ENCODE results near the gene CERS4. TPM values are rescaled to one million over a fixed set of nuclear protein-coding genes. Genes with fewer than 3 reads are reported as not detected.

The CERS4 gene
- total RNA-seq = 10 to 100 TPM; 12.2 to 22.1 TPM
- 15.7 to 22.4 reads per million in 2 donors for total RNA-seq

GRCh38 chr19:8208922-8209461 is at the start of gene CERS4:
TSS of gene CERS4 (plus strand) at chr19:8209370. CDS start at chr19:8251077, 41,707 bp downstream.
- ATAC-seq (peak; percentile 83), DNase-seq (peak; percentile 51 to 85 (median 81))
- H3K9me3 ChIP-seq (ENCODE audit: control insufficient read depth, low read length, poor library complexity, severe bottlenecking) = no peaks in the 10 kb centered on the region
- Mint-ChIP-seq H3K27ac (peak within 1 kb of the TSS; percentile 98), H3K4me1 (peaks cover 17% of the 10 kb centered on the region), H3K4me3 (peak within 1 kb of the TSS; percentile 97), H3K36me3 (ENCODE audit: low read depth) (peaks cover 4% of the 10 kb centered on the region), H3K27me3 (no peaks in the 10 kb centered on the region)

DNA sequence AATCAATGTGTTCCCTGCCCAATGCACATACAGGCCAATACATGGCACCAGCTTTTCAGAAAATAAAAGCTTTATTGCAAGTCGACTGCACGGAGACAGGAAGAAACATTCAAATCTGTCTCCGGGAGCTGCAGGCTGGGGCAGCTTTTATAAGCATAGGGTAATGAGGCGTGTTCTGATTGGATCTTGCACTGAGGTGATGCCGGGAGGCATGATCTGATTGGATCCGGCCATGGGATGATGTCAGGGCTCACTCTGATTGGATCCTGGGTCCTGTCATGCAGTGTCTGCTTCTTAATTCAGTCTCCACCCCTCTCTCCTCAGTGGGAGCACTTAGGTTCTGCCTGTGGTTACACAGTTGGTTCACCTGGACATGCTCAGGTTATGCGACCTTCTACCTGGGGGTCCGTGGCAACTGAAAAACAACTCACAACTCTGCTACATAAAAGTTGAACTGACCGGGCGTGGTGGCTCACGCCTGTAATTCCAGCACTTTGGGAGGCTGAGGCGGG is 48.0 kb upstream of the CERS4 start:
- H3K27ac Mint-ChIP-seq = no peak overlapping the region
- H3K27me3 Mint-ChIP-seq = peaks cover 13% of the 10 kb centered on the region
- H3K4me3 Mint-ChIP-seq = no peak overlapping the region
- no peak for ATAC-seq
- no peak for DNase-seq
- H3K4me1 Mint-ChIP-seq = peaks cover 6% of the 10 kb centered on the region
- H3K36me3 Mint-ChIP-seq (ENCODE audit: low read depth) = no peaks in the 10 kb centered on the region
- no peaks in the 10 kb centered on the region for H3K9me3 ChIP-seq (ENCODE audit: control insufficient read depth, low read length, poor library complexity, severe bottlenecking)

DNA sequence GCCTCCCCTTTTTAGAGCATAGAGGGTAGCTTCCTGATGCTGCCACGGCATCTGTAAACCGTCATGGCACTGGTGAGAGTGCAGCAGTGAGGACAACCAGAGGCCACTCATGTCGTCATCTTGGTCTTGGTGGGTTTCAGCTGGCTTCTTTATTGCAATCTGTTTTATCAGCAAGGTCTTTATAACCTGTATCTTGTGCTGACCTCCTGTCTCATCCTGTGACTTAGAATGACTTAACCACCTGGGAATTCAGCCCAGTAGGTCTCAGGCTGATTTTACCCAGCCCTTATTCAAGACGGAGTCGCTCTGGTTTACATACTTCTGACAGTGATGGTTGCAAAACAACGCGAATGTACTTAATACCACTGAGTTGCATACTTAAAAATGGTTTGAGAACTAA is 45.4 kb upstream of the CERS4 start:
- no peaks in the 10 kb centered on the region for H3K36me3 Mint-ChIP-seq (ENCODE audit: low read depth)
- H3K9me3 ChIP-seq (ENCODE audit: control insufficient read depth, low read length, poor library complexity, severe bottlenecking) = no peaks in the 10 kb centered on the region
- H3K4me1 Mint-ChIP-seq = no peaks in the 10 kb centered on the region
- DNase-seq = no peak
- no peaks in the 10 kb centered on the region for H3K27me3 Mint-ChIP-seq
- no peak for ATAC-seq
- no peak overlapping the region for H3K27ac Mint-ChIP-seq
- H3K4me3 Mint-ChIP-seq = no peak overlapping the region

DNA sequence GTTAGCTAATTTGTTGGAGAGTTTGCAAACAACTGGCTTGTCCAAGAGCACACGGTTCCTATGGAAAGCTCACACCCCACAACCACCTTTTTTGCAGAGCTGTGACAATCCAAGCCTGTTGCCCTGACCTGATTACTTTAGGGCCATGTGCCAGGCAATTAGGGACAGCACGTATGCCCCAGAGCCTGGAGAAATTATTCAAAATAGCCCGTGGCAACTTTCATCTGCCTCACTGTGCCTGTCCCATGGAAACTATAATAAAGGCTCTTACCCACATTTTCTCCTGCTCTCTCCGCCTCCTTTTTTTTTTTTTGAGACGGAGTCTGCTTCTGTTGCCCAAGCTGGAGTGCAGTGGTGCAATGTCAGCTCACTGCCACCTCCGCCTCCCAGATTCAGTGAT is 41.2 kb upstream of the CERS4 start:
- H3K9me3 ChIP-seq (ENCODE audit: control insufficient read depth, low read length, poor library complexity, severe bottlenecking) = no peaks in the 10 kb centered on the region
- no peaks in the 10 kb centered on the region for H3K36me3 Mint-ChIP-seq (ENCODE audit: low read depth)
- no peak for DNase-seq
- no peaks in the 10 kb centered on the region for H3K27me3 Mint-ChIP-seq
- no peak overlapping the region for H3K4me3 Mint-ChIP-seq
- H3K27ac Mint-ChIP-seq = peak overlapping the region; percentile 59
- ATAC-seq = no peak
- H3K4me1 Mint-ChIP-seq = peaks cover 2% of the 10 kb centered on the region

DNA sequence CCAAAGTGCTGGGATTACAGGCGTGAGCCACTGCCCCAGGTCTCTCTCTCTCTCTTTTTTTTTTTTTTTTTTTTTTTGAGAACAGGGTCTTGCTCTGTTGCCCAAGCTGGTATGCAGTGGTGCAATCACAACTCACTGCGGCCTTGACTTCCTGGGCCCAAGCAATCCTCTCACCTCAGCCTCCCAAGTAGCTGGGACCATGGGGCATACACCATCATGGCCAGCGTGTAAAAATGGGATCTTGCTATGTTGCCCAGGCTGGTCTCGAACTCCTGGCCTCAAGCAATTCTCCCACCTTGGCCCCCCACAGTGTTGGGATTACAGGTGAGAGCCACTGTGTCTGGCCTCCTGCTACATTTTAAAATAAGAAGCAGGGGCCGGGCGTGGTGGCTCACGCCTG is 40.6 kb upstream of the CERS4 start:
- ATAC-seq (no peak), DNase-seq (no peak)
- no peaks in the 10 kb centered on the region for H3K27me3 Mint-ChIP-seq
- H3K4me3 Mint-ChIP-seq = no peak overlapping the region
- H3K36me3 Mint-ChIP-seq (ENCODE audit: low read depth) = no peaks in the 10 kb centered on the region
- H3K27ac Mint-ChIP-seq = peak overlapping the region; percentile 59
- peaks cover 2% of the 10 kb centered on the region for H3K4me1 Mint-ChIP-seq
- H3K9me3 ChIP-seq (ENCODE audit: control insufficient read depth, low read length, poor library complexity, severe bottlenecking) = no peaks in the 10 kb centered on the region

- Mint-ChIP-seq H3K4me1 (peaks cover 2% of the 10 kb centered on the region), H3K27ac (no peak overlapping the region), H3K36me3 (ENCODE audit: low read depth) (no peaks in the 10 kb centered on the region), H3K27me3 (no peaks in the 10 kb centered on the region), H3K4me3 (no peak overlapping the region)
- no peak for DNase-seq
- H3K9me3 ChIP-seq (ENCODE audit: control insufficient read depth, low read length, poor library complexity, severe bottlenecking) = no peaks in the 10 kb centered on the region
- no peak for ATAC-seq
Observed at GRCh38 chr19:8174706-8175105, 34.5 kb upstream of the CERS4 start.

- Mint-ChIP-seq H3K27ac (no peak overlapping the region), H3K4me1 (peaks cover 2% of the 10 kb centered on the region), H3K4me3 (no peak overlapping the region), H3K36me3 (ENCODE audit: low read depth) (no peaks in the 10 kb centered on the region), H3K27me3 (no peaks in the 10 kb centered on the region)
- no peak for ATAC-seq
- H3K9me3 ChIP-seq (ENCODE audit: control insufficient read depth, low read length, poor library complexity, severe bottlenecking) = no peaks in the 10 kb centered on the region
- no peak for DNase-seq
Observed at GRCh38 chr19:8180018-8180417, 29.2 kb upstream of the CERS4 start.

DNA sequence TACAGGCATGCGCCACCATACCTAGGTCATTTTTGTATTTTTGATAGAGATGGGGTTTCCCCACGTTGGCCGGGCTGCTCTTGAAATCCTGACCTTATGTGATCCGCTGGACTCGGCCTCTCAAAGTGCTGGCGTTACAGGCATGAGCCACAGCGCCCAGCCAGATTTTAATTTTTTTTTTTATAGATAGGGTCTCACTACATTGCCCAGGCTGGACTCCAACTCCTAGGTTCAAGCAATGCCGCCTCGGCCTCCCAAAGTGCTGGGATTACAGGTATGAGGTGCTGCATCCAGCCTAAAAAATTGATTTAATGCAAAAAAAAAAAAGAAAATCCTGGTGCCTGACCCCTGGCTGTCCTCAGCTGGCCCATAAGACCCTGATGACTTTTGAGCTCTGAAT is 24.9 kb upstream of the CERS4 start:
- H3K27ac Mint-ChIP-seq = no peak overlapping the region
- no peaks in the 10 kb centered on the region for H3K36me3 Mint-ChIP-seq (ENCODE audit: low read depth)
- H3K4me1 Mint-ChIP-seq = peaks cover 6% of the 10 kb centered on the region
- DNase-seq (no peak), ATAC-seq (no peak)
- H3K9me3 ChIP-seq (ENCODE audit: control insufficient read depth, low read length, poor library complexity, severe bottlenecking) = no peaks in the 10 kb centered on the region
- no peak overlapping the region for H3K4me3 Mint-ChIP-seq
- H3K27me3 Mint-ChIP-seq = no peaks in the 10 kb centered on the region

DNA sequence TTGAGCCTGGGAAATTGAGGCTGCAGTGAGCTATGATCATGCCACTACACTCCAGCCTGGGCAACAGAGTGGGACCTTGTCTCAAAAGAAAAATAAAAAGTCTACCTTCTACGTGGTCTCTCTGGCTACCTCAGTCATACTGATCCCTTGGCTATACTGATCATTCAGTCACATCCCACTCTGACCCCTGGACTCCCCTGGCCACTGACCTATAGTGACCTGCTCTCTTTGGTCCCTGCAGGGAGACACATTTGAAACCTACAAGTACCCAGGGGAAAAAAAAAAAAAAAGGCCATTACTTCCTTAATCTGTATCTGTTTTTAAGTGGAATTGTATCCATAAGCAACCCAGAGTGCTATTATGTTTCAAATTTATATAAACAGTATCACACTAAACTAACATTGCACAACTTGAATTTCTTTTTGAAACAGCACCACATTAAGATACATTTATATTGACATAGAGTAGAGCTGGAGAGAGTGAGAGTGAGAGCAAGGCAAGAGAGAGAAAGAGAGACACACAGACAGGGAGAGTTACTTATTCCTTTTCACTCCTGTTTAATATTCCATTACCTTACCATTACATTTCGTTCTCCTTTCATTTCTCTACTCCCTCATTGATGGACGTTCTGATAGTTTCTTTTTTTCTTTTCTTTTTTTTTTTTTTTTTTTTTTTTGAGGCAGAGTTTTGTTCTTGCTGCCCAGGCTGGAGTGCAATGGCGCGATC is 23.7 kb upstream of the CERS4 start:
- no peaks in the 10 kb centered on the region for H3K9me3 ChIP-seq (ENCODE audit: control insufficient read depth, low read length, poor library complexity, severe bottlenecking)
- H3K4me3 Mint-ChIP-seq = no peak overlapping the region
- peak overlapping the region; percentile 32 for H3K27ac Mint-ChIP-seq
- ATAC-seq (no peak), DNase-seq (no peak)
- no peaks in the 10 kb centered on the region for H3K36me3 Mint-ChIP-seq (ENCODE audit: low read depth)
- H3K4me1 Mint-ChIP-seq = peaks cover 6% of the 10 kb centered on the region
- no peaks in the 10 kb centered on the region for H3K27me3 Mint-ChIP-seq

DNA sequence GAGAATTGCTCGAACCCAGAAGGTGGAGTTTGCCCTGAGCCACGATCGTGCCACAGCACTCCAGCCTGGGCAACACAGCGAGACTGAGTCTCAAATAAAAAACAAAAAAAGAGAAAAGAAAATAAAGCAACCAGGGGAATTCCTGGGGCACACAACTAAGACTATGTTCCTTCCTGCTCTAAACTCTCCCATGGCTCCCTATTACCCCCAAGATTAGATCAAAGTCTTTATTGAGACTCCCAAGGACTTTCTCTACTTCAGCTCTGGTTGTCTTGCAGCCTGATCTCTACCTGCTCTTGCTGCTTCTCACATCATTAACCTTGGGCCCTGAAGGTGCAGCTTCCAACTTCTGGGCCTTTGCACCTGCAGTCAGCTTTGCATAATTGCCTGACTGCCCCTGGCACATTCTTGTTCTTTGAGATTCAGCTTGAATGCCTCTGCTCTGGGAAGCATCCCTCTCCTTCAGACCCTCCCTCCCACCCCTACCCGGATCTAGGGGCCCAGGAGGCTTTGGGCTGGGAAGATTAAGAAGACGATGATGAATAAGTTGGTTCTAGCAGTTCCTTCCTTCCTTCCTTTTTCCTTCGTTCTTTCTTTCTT is 16.8 kb upstream of the CERS4 start:
- H3K27me3 Mint-ChIP-seq = no peaks in the 10 kb centered on the region
- H3K36me3 Mint-ChIP-seq (ENCODE audit: low read depth) = no peaks in the 10 kb centered on the region
- peaks cover 38% of the 10 kb centered on the region for H3K4me1 Mint-ChIP-seq
- H3K4me3 Mint-ChIP-seq = peak overlapping the region; percentile 50
- ATAC-seq (no peak), DNase-seq (no peak)
- H3K27ac Mint-ChIP-seq = peak overlapping the region; percentile 96
- H3K9me3 ChIP-seq (ENCODE audit: control insufficient read depth, low read length, poor library complexity, severe bottlenecking) = no peaks in the 10 kb centered on the region

- H3K27ac Mint-ChIP-seq = peak overlapping the region; percentile 96
- no peaks in the 10 kb centered on the region for H3K9me3 ChIP-seq (ENCODE audit: control insufficient read depth, low read length, poor library complexity, severe bottlenecking)
- peak; percentile 21 to 32 (median 30) for DNase-seq
- peaks cover 40% of the 10 kb centered on the region for H3K4me1 Mint-ChIP-seq
- H3K36me3 Mint-ChIP-seq (ENCODE audit: low read depth) = no peaks in the 10 kb centered on the region
- ATAC-seq = peak; percentile 59
- peak overlapping the region; percentile 87 for H3K4me3 Mint-ChIP-seq
- H3K27me3 Mint-ChIP-seq = no peaks in the 10 kb centered on the region
Observed at GRCh38 chr19:8194528-8195267, 14.5 kb upstream of the CERS4 start.

GRCh38 chr19:8196271-8196927 is 12.8 kb upstream of the CERS4 start:
- no peaks in the 10 kb centered on the region for H3K36me3 Mint-ChIP-seq (ENCODE audit: low read depth)
- peak overlapping the region; percentile 96 for H3K27ac Mint-ChIP-seq
- no peak for DNase-seq
- no peaks in the 10 kb centered on the region for H3K9me3 ChIP-seq (ENCODE audit: control insufficient read depth, low read length, poor library complexity, severe bottlenecking)
- H3K27me3 Mint-ChIP-seq = no peaks in the 10 kb centered on the region
- H3K4me1 Mint-ChIP-seq = peaks cover 43% of the 10 kb centered on the region
- H3K4me3 Mint-ChIP-seq = peak overlapping the region; percentile 74
- no peak for ATAC-seq

All from T-helper 17 cell (primary cell).